Urinary bladder (tissue), 4 donors: ENCODE data around the gene ANAPC2. TPM values are rescaled to one million over a fixed set of nuclear protein-coding genes. Genes with fewer than 3 reads are reported as not detected.

Experiments
- DNase-seq: peaks from one replicate; pipeline ENCODE4 v3.0.0-alpha.2; 2015; ENCODE audit errors: extremely low spot score
- H3K27ac ChIP-seq: one replicate; pipeline ENCODE4 v1.5.1; 2013; ENCODE audit warnings: low read depth, mild to moderate bottlenecking, moderate library complexity
- H3K36me3 ChIP-seq: one replicate; pipeline ENCODE4 v1.6.1; 2013; ENCODE audit warnings: mild to moderate bottlenecking, moderate library complexity; ENCODE audit not compliant: insufficient read depth
- H3K4me1 ChIP-seq: one replicate; pipeline ENCODE4 v1.6.1; 2013; ENCODE audit warnings: mild to moderate bottlenecking, moderate library complexity; ENCODE audit not compliant: insufficient read depth
- H3K4me3 ChIP-seq: one replicate; pipeline ENCODE4 v1.5.1; 2013; ENCODE audit warnings: low read depth, low read length
- WGBS: extraction: QIAGEN DNeasy Blood & Tissue Kit; methylation state at CpG from one replicate; pipeline ENCODE4 v1.1.7; 2013; 5-methylcytosine and 5-hydroxymethylcytosine counted together
- polyA plus RNA-seq: library from polyadenylated mRNA; stranded (reverse); fragments of 200-250 nt; gene quantifications from one replicate; pipeline ENCODE4 v1.2.3, GENCODE V29; 2013
- total RNA-seq: library from RNA; depleted of rRNA; stranded (reverse); fragments of >200 nt; gene quantifications from one replicate; pipeline ENCODE4 v1.2.3, GENCODE V29; 2014
- donor health status: healthy with polysubstance abuse.
- donor health status: healthy.

Gene ANAPC2
- total and polyA plus RNA-seq, 2 donors = 18.6 to 40.3 TPM

DNA sequence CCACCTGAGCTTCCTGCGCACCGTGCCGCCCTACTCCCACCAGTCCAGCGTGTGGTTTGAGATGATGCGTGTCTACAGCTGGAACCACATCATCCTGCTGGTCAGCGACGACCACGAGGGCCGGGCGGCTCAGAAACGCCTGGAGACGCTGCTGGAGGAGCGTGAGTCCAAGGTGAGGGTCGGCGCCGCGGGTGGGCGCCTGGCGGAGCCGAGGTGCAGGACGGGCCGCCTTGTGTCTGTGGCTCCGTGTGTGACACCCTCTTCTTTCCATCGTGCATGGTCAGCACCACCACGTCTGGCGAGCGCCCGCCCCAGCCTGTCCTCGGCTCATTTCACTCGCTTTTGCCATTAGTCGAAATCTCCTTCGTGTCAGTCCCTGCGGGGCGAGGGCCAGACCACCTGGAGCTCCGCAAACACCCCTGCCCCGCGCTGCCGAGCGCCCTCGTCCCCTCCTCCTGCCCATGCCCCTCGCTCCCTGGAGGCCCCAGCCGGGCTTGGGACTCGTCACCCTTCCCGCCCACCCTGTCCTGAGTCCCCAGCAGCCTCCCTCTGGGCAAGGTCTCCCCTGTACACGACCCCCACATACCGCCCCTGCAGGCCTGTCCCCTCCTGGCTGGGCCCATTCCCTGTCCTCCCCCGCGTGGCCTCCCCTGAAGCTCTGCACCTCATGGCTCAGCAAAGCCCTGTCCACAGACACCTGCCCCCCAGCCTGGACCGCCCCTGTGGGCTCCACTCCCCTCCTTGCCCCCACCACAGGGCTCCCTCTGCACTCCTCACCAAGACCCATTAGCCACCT, 42.4 kb downstream of the ANAPC2 start:
- DNase-seq = no peak
- no peaks in the 10 kb centered on the region for H3K4me1 ChIP-seq
- no peak overlapping the region for H3K27ac ChIP-seq
- no peaks in the 10 kb centered on the region for H3K36me3 ChIP-seq
- no peak overlapping the region for H3K4me3 ChIP-seq
- WGBS = 57% methylated on average over 49 of the region's 49 CpGs

GRCh38 chr9:137143459-137143858, 44.9 kb downstream of the ANAPC2 start:
- 59% methylated on average over 4 of the region's 4 CpGs for WGBS
- Histone ChIP-seq H3K36me3 (no peaks in the 10 kb centered on the region), H3K4me3 (no peak overlapping the region), H3K27ac (no peak overlapping the region), H3K4me1 (peaks cover 2% of the 10 kb centered on the region)
- no peak for DNase-seq

DNA sequence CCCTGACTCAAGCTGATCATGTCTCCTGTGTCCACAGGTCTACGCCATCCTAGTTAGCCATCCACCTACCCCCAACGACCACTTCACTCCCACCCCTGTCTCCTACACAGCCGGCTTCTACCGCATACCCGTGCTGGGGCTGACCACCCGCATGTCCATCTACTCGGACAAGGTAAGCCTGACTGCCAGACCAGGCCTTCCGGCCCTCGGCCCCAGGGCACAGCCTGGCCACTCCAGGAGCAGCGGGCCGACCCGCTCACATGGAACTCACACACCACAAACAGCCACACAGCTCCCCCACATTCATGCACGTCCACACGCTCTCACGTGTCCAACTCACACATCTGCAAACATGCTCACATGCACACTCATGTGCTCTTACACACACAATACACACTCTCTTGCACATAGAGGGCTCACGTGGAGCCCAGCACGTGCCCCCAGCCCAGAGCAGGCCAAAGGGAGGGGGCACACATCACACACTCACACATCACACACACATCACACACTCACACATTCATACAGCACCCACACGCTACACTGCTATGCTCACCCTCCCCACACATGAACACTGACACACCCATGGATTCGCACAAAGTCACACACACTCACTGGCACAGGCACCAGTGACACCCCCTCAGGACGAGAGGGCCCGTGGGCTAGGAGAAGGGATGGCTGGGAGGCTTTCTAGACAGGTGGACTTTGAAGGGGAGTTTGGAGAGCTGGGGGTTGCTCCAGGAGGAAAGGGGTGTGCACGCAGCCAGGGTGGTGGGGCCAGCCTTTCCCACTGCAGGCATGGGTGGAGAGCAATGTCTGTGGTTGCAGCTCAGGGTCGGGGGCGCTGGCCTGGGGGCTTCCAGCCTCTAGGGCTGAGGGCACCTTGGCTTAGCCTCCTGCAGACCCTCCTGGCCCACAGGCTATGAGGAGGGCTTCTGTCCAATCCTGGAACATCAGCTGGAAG, 46.1 kb downstream of the ANAPC2 start:
- 77% methylated on average over 24 of the region's 24 CpGs for WGBS
- no peak for DNase-seq
- H3K27ac ChIP-seq = no peak overlapping the region

GRCh38 chr9:137141050-137141810, 47.1 kb downstream of the ANAPC2 start:
- no peak overlapping the region for H3K27ac ChIP-seq
- DNase-seq = no peak
- WGBS = 75% methylated on average over 17 of the region's 17 CpGs

More for the DNA sequence above, 46.1 kb downstream of the ANAPC2 start:
- Histone ChIP-seq H3K4me1 (peaks cover 2% of the 10 kb centered on the region), H3K4me3 (no peak overlapping the region), H3K36me3 (no peaks in the 10 kb centered on the region)

DNA sequence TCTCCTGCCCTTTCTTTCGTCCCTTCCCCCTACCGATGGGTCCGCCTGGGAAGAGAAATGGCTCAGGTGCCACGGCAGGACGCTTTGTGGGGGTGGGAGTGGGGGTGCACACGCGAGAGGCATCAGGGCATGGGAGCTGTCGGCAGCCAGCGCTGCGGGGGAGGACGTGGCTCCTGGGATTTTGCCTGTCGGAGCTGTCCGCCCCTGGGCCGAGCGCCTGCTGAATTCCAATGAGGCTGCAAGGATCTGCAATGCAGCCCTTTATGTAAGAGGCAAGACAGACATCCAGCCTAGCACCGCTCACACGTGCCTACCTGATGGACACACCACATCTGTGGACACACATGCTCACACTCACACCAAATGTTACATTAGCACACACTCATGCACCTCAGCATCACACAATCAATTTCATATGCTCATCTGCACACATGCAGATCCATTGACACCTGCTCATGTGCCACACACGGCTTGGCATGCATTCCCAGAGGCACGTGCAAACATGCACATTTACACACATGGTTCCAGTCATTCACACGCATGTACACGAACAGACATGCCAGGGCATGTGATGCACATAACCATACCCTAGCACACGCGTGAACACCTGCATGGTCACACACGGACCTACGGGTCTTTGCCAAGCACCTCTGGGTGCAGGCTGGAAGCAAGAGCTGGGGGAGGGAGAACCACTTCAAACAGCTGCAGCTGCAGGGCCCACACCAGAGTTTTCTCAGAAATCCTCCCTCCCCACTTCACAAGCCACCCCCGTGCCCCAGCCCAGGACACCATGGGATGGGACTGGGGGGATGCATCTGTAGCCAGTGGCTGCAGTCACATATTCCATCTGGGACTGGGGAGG, 48.0 kb downstream of the ANAPC2 start:
- H3K4me1 ChIP-seq = peaks cover 2% of the 10 kb centered on the region
- no peak overlapping the region for H3K4me3 ChIP-seq
- no peak for DNase-seq
- H3K27ac ChIP-seq = no peak overlapping the region
- WGBS = 57% methylated on average over 26 of the region's 26 CpGs
- H3K36me3 ChIP-seq = no peaks in the 10 kb centered on the region

More at GRCh38 chr9:137141050-137141810, 47.1 kb downstream of the ANAPC2 start:
- Histone ChIP-seq H3K36me3 (no peaks in the 10 kb centered on the region), H3K4me3 (no peak overlapping the region), H3K4me1 (peaks cover 2% of the 10 kb centered on the region)

GRCh38 chr9:137139468-137140150, 48.8 kb downstream of the ANAPC2 start:
- H3K4me1 ChIP-seq = peaks cover 2% of the 10 kb centered on the region
- no peak overlapping the region for H3K4me3 ChIP-seq
- no peak for DNase-seq
- 31% methylated on average over 37 of the region's 37 CpGs for WGBS
- H3K27ac ChIP-seq = no peak overlapping the region
- H3K36me3 ChIP-seq = no peaks in the 10 kb centered on the region

DNA sequence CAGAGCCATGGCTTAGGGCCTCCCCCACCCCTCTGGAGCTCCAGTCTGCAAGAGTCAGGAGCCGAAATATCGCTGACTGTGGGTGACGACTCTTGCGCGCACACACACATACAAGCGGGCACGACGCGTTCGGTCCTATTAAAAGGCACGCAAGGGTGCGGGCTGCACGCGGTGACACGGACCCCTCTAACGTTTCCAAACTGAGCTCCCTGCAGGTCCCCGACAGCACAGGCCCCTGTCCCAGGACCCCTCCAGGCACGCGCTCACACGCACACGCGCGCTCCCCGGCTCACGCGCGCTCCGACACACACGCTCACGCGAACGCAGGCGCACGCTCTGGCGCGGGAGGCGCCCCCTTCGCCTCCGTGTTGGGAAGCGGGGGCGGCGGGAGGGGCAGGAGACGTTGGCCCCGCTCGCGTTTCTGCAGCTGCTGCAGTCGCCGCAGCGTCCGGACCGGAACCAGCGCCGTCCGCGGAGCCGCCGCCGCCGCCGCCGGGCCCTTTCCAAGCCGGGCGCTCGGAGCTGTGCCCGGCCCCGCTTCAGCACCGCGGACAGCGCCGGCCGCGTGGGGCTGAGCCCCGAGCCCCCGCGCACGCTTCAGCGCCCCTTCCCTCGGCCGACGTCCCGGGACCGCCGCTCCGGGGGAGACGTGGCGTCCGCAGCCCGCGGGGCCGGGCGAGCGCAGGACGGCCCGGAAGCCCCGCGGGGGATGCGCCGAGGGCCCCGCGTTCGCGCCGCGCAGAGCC, 49.5 kb downstream of the ANAPC2 start, which contains the start of gene GRIN1:
TSS of gene GRIN1 (plus strand) at position 433 of the 746 bp plus-strand sequence. CDS start 333 bp downstream, outside the sequence.
- Histone ChIP-seq H3K27ac (no peak within 1 kb of the TSS), H3K36me3 (no peaks in the 10 kb centered on the region), H3K4me1 (peaks cover 2% of the 10 kb centered on the region), H3K4me3 (no peak within 1 kb of the TSS)
- no peak for DNase-seq
- 6% methylated on average over 104 of the region's 104 CpGs for WGBS

DNA sequence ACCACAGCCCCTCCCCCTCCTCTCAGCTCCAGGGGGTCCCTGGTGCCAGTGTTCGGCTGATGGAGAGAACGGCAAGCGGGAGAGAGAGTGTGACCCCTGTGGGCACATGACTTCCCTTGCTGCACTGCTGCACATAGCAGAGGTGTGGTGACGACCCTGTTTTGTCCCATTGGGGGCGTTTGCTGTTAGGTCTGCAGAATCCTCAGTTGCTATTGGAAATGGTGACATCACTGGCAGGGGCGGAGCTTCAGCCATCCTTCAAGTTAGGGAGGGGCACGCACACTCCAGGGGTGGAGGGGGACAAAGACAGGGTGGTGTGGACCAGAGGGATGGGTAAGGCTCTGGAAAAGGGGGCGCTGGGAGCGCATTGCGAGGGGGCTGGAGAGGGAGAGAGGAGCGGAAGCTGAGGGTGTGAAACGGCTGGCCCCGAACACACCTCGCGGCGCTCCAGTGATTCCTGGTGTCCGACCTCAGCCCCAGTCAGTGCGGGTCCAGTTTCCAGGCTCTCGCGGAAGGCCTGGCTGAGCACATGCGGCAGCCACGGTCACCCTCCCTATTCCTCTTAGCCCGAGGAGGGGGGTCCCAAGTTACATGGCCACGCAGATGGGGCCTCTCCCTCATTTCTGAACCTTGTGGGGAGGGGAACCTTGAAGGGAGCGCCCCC, 50.2 kb downstream of the ANAPC2 start:
- no peak for DNase-seq
- Histone ChIP-seq H3K36me3 (no peaks in the 10 kb centered on the region), H3K4me1 (peaks cover 2% of the 10 kb centered on the region), H3K4me3 (no peak overlapping the region), H3K27ac (no peak overlapping the region)
- 6% methylated on average over 25 of the region's 25 CpGs for WGBS

DNA sequence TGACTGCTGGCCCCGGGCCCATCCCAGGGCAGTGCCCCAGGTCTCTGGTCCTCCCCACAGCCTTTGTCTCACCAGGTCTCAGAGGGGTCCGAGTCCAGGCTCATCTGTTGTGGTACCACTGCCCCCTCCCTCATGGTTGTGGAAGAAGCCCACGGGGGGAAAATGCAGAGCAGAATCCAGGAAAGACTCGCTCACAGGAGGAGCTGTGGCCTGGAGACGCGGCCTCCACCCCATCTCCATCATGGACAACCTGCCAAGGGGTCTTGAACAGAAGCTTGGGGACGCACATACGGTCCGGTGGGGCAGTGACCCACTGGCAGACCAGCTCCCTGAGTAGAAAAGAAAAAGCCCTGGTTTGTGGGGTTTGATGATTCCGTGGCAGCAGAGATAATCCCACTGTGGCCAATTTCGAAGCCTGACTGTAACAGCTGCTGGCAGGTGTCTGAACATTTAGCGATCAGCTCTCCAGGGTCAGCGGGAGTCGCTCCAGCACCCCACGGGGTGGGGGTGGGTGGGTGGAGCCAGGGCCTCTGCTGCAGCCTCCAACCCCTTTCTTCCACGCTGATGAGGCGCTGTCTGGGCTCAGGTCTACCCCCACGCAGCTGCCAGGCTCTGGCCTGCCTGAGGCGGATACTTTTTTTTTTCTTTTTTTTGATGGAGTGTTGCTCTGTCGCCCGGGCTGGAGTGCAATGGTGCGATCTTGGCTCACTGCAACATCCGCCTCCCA, 51.3 kb downstream of the ANAPC2 start:
- H3K36me3 ChIP-seq = no peaks in the 10 kb centered on the region
- no peak overlapping the region for H3K4me3 ChIP-seq
- WGBS = 71% methylated on average over 23 of the region's 23 CpGs
- no peak overlapping the region for H3K27ac ChIP-seq
- no peak for DNase-seq
- H3K4me1 ChIP-seq = peaks cover 2% of the 10 kb centered on the region

- Histone ChIP-seq H3K27ac (no peak overlapping the region), H3K4me1 (peaks cover 2% of the 10 kb centered on the region), H3K36me3 (no peaks in the 10 kb centered on the region), H3K4me3 (no peak overlapping the region)
- WGBS = 36% methylated on average over 27 of the region's 27 CpGs
- DNase-seq = no peak
Observed at GRCh38 chr9:137136261-137136880, 52.0 kb downstream of the ANAPC2 start.
